HepG2 (cell line): ENCODE results near the gene TMEM184B.

Experiments
- AFF4 ChIP-seq: sonication (generic); formaldehyde crosslinking; IDR thresholded peaks from 2 replicates; pipeline ENCODE4 v1.4.0; 2020; ENCODE audit warnings: missing genetic modification reagents
- ETV5 ChIP-seq: IDR thresholded peaks from 2 replicates; pipeline ENCODE4 v1.6.1; 2018; ENCODE audit warnings: missing biosample characterization, missing genetic modification reagents, inconsistent platforms, borderline replicate concordance
- HMG20A ChIP-seq: IDR thresholded peaks from 2 replicates; pipeline ENCODE4 v1.6.1; 2016; ENCODE audit warnings: borderline replicate concordance
- HMG20B ChIP-seq: conservative IDR thresholded peaks from 2 replicates; pipeline ENCODE4 v1.6.1; 2016; ENCODE audit warnings: missing genetic modification reagents, missing compliant biosample characterization
- LRRFIP1 ChIP-seq: sonication (generic); formaldehyde crosslinking; conservative IDR thresholded peaks from 2 replicates; pipeline ENCODE4 v1.4.0; 2020; ENCODE audit warnings: missing genetic modification reagents
- MIXL1 ChIP-seq: IDR thresholded peaks from 2 replicates; pipeline ENCODE4 v1.6.1; 2016
- TF ChIP-seq, protein P1 (sequence below): sonication (generic); formaldehyde crosslinking; IDR thresholded peaks from 2 replicates; pipeline ENCODE4 v1.5.0; 2020; ENCODE audit warnings: missing genetic modification reagents, mild to moderate bottlenecking, borderline replicate concordance
- TF ChIP-seq, protein P2 (sequence below): sonication (generic); formaldehyde crosslinking; IDR thresholded peaks from 2 replicates; pipeline ENCODE4 v1.5.0; 2020; ENCODE audit warnings: missing genetic modification reagents, mild to moderate bottlenecking, borderline replicate concordance

DNA sequence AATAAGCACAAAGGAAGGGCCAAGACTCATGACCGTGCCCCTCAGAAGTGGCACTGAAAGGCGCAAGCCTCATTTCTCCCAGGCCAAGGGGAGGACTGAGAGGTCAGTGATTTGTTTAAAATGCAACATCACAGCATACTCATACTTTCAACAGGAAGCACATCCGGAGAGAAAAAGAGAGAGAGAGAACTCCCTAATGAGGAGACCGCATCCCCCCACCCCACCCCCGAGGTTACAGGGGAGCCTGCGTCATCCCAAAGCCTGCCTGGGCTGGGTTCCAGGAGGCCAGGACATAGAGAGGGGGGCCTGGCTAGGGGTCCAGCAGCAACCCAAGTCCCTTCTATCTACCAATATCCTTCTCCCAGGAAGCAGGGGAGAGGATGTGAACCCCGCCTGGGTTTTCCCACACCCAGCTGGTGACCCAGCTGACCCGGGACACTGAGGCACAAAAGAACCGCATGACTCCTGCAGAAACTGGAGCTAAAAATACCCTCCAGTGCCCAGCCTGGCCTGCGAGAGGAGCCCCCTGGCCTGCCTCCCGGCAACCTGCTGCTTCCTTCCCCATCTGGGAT lies 40.7 kb upstream of the TMEM184B start:
- TF ChIP-seq, protein P1, sequence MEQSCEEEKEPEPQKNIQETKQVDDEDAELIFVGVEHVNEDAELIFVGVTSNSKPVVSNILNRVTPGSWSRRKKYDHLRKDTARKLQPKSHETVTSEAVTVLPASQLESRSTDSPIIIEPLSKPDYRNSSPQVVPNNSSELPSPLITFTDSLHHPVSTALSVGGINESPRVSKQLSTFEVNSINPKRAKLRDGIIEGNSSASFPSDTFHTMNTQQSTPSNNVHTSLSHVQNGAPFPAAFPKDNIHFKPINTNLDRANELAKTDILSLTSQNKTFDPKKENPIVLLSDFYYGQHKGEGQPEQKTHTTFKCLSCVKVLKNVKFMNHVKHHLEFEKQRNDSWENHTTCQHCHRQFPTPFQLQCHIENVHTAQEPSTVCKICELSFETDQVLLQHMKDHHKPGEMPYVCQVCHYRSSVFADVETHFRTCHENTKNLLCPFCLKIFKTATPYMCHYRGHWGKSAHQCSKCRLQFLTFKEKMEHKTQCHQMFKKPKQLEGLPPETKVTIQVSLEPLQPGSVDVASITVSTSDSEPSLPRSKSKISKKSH (CRISPR knock-in tag), result no peak
- TF ChIP-seq HMG20A, result no peak
- TF ChIP-seq, protein P2, sequence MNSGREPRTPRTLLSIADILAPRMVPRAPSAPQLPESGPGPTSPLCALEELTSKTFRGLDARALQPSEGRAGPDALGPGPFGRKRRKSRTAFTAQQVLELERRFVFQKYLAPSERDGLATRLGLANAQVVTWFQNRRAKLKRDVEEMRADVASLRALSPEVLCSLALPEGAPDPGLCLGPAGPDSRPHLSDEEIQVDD (CRISPR knock-in tag), result no peak
- TF ChIP-seq HMG20B (CRISPR knock-in tag), result no peak
- no peak for TF ChIP-seq ETV5 (CRISPR knock-in tag)
- TF ChIP-seq MIXL1 (CRISPR knock-in tag), result no peak
- no peak for TF ChIP-seq LRRFIP1 (CRISPR knock-in tag)
- TF ChIP-seq AFF4 (CRISPR knock-in tag), result no peak
